SK-N-SH (cell line): ENCODE results near the gene KMT2E. TPM values are rescaled to one million over a fixed set of nuclear protein-coding genes. Genes with fewer than 3 reads are reported as not detected.

ENCODE experiments used
- CTCF ChIA-PET: fragments of 300-600, 350-600 bp; formaldehyde crosslinking; extraction: SDS; loops from one replicate; lab custom pipeline; 2021; lab: Yijun Ruan, JAX
- POLR2A ChIA-PET: fragments of 350-600 bp; sonication (Branson Sonifier 250); formaldehyde crosslinking; extraction: SDS; loops from one replicate; lab custom pipeline; 2020; ENCODE audit warnings: antibody characterized with exemption, inconsistent platforms; lab: Yijun Ruan, JAX
- DNase-seq: peaks from one replicate; pipeline ENCODE4 v3.0.0; 2012
- H2AFZ ChIP-seq: fragments of 200-600 bp; sonication (generic); 2 replicates; pipeline ENCODE4 v1.8.1; 2016; ENCODE audit warnings: antibody characterized with exemption, mild to moderate bottlenecking, low read depth
- H3F3A ChIP-seq: fragments of 200-600 bp; sonication (generic); replicated peaks from 2 replicates; pipeline ENCODE3; 2016; ENCODE audit warnings: antibody characterized with exemption, mild to moderate bottlenecking; ENCODE audit not compliant: insufficient read depth
- H3K27ac ChIP-seq, 2 experiments: fragments of 200-500 bp in 1 of 2; fragments of 200-600 bp in 1 of 2; sonication (Bioruptor generic) in 1 of 2; sonication (generic), shearing (Covaris generic) in 1 of 2; 2 replicates each; pipeline versions ENCODE4 v1.5.1 to v1.6.1; 2014 to 2016; ENCODE audit warnings: low read depth in 2 of 2, inconsistent platforms in 1 of 2, low read length in 1 of 2, mild to moderate bottlenecking in 1 of 2, mixed read lengths in 1 of 2
- H3K27me3 ChIP-seq: fragments of 200-600 bp; sonication (generic), shearing (Covaris generic); 2 replicates; pipeline ENCODE4 v1.6.1; 2016; ENCODE audit warnings: mixed run types; ENCODE audit not compliant: insufficient read depth
- H3K36me3 ChIP-seq, 2 experiments: fragments of 200-500 bp in 1 of 2; fragments of 200-600 bp in 1 of 2; sonication (Bioruptor generic) in 1 of 2; sonication (generic) in 1 of 2; replicated peaks in 1 of 2; 2 replicates each; pipeline versions ENCODE3 to v1.5.1; 2014 to 2016; ENCODE audit warnings: low read length in 1 of 2, mild to moderate bottlenecking in 1 of 2; ENCODE audit not compliant: insufficient read depth in 2 of 2, control insufficient read depth in 1 of 2
- H3K4me1 ChIP-seq, 2 experiments: fragments of 200-500 bp in 1 of 2; fragments of 200-600 bp in 1 of 2; sonication (Bioruptor generic) in 1 of 2; sonication (generic), shearing (Covaris generic) in 1 of 2; 2 replicates each; pipeline versions ENCODE4 v1.5.1 to v1.6.1; 2014 to 2016; ENCODE audit warnings: low read depth in 1 of 2, low read length in 1 of 2, mixed run types in 1 of 2; ENCODE audit not compliant: insufficient read depth in 2 of 2, control insufficient read depth in 1 of 2
- H3K4me2 ChIP-seq: fragments of 200-600 bp; sonication (generic), shearing (Covaris generic); 2 replicates; pipeline ENCODE4 v1.6.1; 2017; ENCODE audit warnings: mixed run types
- H3K4me3 ChIP-seq, 2 experiments: fragments of 200-500 bp in 1 of 2; fragments of 200-600 bp in 1 of 2; sonication (Bioruptor generic) in 1 of 2; sonication (generic), shearing (Covaris generic) in 1 of 2; 2 replicates each; pipeline versions ENCODE4 v1.5.1 to v1.8.1; 2014 to 2016; ENCODE audit warnings: low read depth in 2 of 2, inconsistent platforms in 1 of 2, low read length in 1 of 2, mild to moderate bottlenecking in 1 of 2, mixed read lengths in 1 of 2, moderate library complexity in 1 of 2
- H3K79me2 ChIP-seq: fragments of 200-600 bp; sonication (generic); 2 replicates; pipeline ENCODE4 v1.8.1; 2017; ENCODE audit warnings: mild to moderate bottlenecking; ENCODE audit not compliant: insufficient read depth
- H3K9ac ChIP-seq: fragments of 200-600 bp; sonication (generic); 2 replicates; pipeline ENCODE4 v1.6.1; 2017; ENCODE audit warnings: mixed run types
- H3K9me2 ChIP-seq: fragments of 200-600 bp; sonication (generic); 2 replicates; pipeline ENCODE4 v1.6.1; 2017; ENCODE audit warnings: mixed run types
- H3K9me3 ChIP-seq: fragments of 200-600 bp; sonication (generic); 2 replicates; pipeline ENCODE4 v1.6.1; 2017; ENCODE audit warnings: mixed run types, mild to moderate bottlenecking, moderate library complexity
- H4K20me1 ChIP-seq: fragments of 200-600 bp; sonication (generic); 2 replicates; pipeline ENCODE4 v1.6.1; 2017; ENCODE audit warnings: mild to moderate bottlenecking, mixed run types; ENCODE audit not compliant: insufficient read depth
- CHD2 ChIP-seq: fragments of 150-350 bp; IDR thresholded peaks from 2 replicates; pipeline ENCODE4 v1.6.1; 2018; ENCODE audit warnings: low read length; ENCODE audit not compliant: partially characterized antibody
- ELF1 ChIP-seq: IDR thresholded peaks from 2 replicates; pipeline ENCODE4 v1.4.0; 2012
- EP300 ChIP-seq, 2 experiments: IDR thresholded peaks; 2 replicates each; pipeline versions ENCODE4 v1.4.0 to v1.6.1; 2012; ENCODE audit warnings: borderline replicate concordance in 1 of 2, low read depth in 1 of 2, low read length in 1 of 2
- FOXM1 ChIP-seq: IDR thresholded peaks from 2 replicates; pipeline ENCODE4 v1.4.0; 2012; ENCODE audit warnings: low read depth, mild to moderate bottlenecking
- GABPA ChIP-seq: IDR thresholded peaks from 2 replicates; pipeline ENCODE4 v1.4.0; 2012; ENCODE audit warnings: low read depth, mild to moderate bottlenecking
- MEF2A ChIP-seq: IDR thresholded peaks from 2 replicates; pipeline ENCODE4 v1.4.0; 2012; ENCODE audit warnings: low read depth, borderline replicate concordance
- NFIC ChIP-seq: IDR thresholded peaks from 2 replicates; pipeline ENCODE4 v1.4.0; 2012; ENCODE audit warnings: borderline replicate concordance
- NRF1 ChIP-seq: IDR thresholded peaks from 2 replicates; pipeline ENCODE4 v1.6.1; 2012; ENCODE audit warnings: low read depth, mild to moderate bottlenecking, low read length
- POLR2AphosphoS5 ChIP-seq: IDR thresholded peaks from 2 replicates; pipeline ENCODE4 v1.6.1; 2012; ENCODE audit warnings: low read depth, low read length
- RFX5 ChIP-seq: IDR thresholded peaks from 2 replicates; pipeline ENCODE4 v1.6.1; 2012; ENCODE audit warnings: mild to moderate bottlenecking, improper control_type of control experiment, low read length
- TAF1 ChIP-seq: IDR thresholded peaks from 2 replicates; pipeline ENCODE4 v1.6.1; 2012; ENCODE audit warnings: low read depth, mild to moderate bottlenecking, low read length, moderate library complexity, borderline replicate concordance
- WGBS: methylation state at CpG from one replicate; pipeline ENCODE4 v1.1.6; 2017; ENCODE audit warnings: low lambda C conversion rate; 5-methylcytosine and 5-hydroxymethylcytosine counted together
- polyA plus RNA-seq, 3 experiments: library from polyadenylated mRNA; depleted of rRNA; stranded (reverse); fragments of >200 nt; gene quantifications; 2 replicates each; pipeline ENCODE4 v1.2.3, GENCODE V29; 2012
- TF ChIP-seq, protein P1 (sequence below): IDR thresholded peaks from 2 replicates; pipeline ENCODE4 v1.4.0; 2012; ENCODE audit warnings: low read depth, borderline replicate concordance
- TF ChIP-seq, protein P2 (sequence below): fragments of 150-350 bp; IDR thresholded peaks from 2 replicates; pipeline ENCODE4 v1.6.1; 2017; ENCODE audit warnings: antibody characterized with exemption, low read length, low read depth, borderline replicate concordance
- TF ChIP-seq, protein P3 (sequence below): fragments of 200-600 bp; sonication (generic); IDR thresholded peaks from 2 replicates; pipeline ENCODE4 v1.6.1; 2017; ENCODE audit warnings: antibody characterized with exemption, mild to moderate bottlenecking, moderate library complexity
- TF ChIP-seq, protein P4 (sequence below): IDR thresholded peaks from 2 replicates; pipeline ENCODE4 v1.6.1; 2012; ENCODE audit warnings: mild to moderate bottlenecking, low read depth, low read length, moderate library complexity
- TF ChIP-seq, protein P5 (sequence below): IDR thresholded peaks from 2 replicates; pipeline ENCODE4 v1.4.0; 2012; ENCODE audit warnings: low read depth, borderline replicate concordance
- TF ChIP-seq, protein P6 (sequence below): IDR thresholded peaks from 2 replicates; pipeline ENCODE4 v1.4.0; 2012; ENCODE audit warnings: low read depth

Gene KMT2E
- polyA plus RNA-seq, 1 of the 3 experiments (the other 2 are of a cell fraction): 6.4 TPM

DNA sequence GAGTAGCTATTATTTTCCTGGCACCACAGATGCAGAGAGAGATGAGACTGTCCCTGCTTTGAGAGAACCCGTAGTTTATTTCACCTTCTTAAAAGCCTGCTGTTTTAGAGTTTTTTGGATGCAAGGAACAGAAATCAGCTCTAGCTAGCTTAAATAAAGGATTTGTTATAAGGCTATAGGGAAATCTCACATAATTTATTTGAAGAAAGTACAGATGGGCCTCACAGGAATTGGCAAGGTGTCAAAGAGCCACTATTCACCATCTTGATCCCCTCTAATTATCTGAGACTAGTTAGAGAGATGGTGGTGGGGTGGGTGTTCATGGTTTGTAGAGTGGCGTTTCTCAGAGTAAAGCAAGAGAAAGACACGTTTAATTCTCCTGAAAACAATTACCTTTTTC is 7.3 kb downstream of the KMT2E start (continued):
- TF ChIP-seq, protein P1, sequence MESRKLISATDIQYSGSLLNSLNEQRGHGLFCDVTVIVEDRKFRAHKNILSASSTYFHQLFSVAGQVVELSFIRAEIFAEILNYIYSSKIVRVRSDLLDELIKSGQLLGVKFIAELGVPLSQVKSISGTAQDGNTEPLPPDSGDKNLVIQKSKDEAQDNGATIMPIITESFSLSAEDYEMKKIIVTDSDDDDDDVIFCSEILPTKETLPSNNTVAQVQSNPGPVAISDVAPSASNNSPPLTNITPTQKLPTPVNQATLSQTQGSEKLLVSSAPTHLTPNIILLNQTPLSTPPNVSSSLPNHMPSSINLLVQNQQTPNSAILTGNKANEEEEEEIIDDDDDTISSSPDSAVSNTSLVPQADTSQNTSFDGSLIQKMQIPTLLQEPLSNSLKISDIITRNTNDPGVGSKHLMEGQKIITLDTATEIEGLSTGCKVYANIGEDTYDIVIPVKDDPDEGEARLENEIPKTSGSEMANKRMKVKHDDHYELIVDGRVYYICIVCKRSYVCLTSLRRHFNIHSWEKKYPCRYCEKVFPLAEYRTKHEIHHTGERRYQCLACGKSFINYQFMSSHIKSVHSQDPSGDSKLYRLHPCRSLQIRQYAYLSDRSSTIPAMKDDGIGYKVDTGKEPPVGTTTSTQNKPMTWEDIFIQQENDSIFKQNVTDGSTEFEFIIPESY: no peak

DNA sequence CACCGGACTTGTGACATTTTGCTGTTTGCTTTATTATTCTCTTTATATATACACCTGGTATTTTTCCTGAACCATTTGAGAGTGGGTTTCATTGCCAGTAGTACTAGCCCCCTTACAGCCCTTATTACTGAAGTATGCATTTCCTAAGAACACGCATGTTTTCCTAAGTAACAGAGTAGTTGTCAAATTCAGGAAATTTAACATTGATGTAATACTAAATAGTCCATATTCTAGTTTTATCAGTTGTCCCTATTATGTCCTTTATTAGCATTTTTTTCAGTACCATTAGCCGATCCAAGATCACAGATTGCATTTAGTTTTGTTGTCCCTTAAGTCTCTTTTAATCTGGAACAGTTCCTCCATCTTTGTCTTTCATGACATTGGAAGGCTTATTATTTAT is 8.0 kb downstream of the KMT2E start:
- H4K20me1 ChIP-seq: peaks cover 100% of the 10 kb centered on the region

More for the DNA sequence above, 8.0 kb downstream of the KMT2E start:
- no peaks in the 10 kb centered on the region for H3K9me2 ChIP-seq
- WGBS: 95% methylated on average over 3 of the region's 3 CpGs
- DNase-seq: no peak
- no peak overlapping the region for H2AFZ ChIP-seq
- peaks cover 41 to 42% of the 10 kb centered on the region in 2 experiments; a peak in 3 of 4 replicates for H3K4me1 ChIP-seq
- no peak overlapping the region for H3K4me3 ChIP-seq
- CTCF ChIA-PET: no interaction called here
- POLR2A ChIA-PET: no interaction called here
- H3K27me3 ChIP-seq: no peaks in the 10 kb centered on the region
- H3K79me2 ChIP-seq: peaks cover 100% of the 10 kb centered on the region
- no peak overlapping the region for H3K27ac ChIP-seq
- H3F3A ChIP-seq: peaks cover 17% of the 10 kb centered on the region
- no peaks in the 10 kb centered on the region for H3K9me3 ChIP-seq
- H3K9ac ChIP-seq: no peak overlapping the region
- no peak overlapping the region for H3K4me2 ChIP-seq
- H3K36me3 ChIP-seq: peaks cover 5 to 9% of the 10 kb centered on the region in 2 experiments
- no peak for TF ChIP-seq EP300 (IDR thresholded peaks at IDR 0.05; ENCODE audit: borderline replicate concordance in 1 of 2, low read depth in 1 of 2, low read length in 1 of 2)
- TF ChIP-seq GABPA: no peak; the same call in 1 of the 2 replicates
- TF ChIP-seq, protein P2, sequence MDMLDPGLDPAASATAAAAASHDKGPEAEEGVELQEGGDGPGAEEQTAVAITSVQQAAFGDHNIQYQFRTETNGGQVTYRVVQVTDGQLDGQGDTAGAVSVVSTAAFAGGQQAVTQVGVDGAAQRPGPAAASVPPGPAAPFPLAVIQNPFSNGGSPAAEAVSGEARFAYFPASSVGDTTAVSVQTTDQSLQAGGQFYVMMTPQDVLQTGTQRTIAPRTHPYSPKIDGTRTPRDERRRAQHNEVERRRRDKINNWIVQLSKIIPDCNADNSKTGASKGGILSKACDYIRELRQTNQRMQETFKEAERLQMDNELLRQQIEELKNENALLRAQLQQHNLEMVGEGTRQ: no peak
- TF ChIP-seq, protein P1: no peak
- TF ChIP-seq, protein P3, sequence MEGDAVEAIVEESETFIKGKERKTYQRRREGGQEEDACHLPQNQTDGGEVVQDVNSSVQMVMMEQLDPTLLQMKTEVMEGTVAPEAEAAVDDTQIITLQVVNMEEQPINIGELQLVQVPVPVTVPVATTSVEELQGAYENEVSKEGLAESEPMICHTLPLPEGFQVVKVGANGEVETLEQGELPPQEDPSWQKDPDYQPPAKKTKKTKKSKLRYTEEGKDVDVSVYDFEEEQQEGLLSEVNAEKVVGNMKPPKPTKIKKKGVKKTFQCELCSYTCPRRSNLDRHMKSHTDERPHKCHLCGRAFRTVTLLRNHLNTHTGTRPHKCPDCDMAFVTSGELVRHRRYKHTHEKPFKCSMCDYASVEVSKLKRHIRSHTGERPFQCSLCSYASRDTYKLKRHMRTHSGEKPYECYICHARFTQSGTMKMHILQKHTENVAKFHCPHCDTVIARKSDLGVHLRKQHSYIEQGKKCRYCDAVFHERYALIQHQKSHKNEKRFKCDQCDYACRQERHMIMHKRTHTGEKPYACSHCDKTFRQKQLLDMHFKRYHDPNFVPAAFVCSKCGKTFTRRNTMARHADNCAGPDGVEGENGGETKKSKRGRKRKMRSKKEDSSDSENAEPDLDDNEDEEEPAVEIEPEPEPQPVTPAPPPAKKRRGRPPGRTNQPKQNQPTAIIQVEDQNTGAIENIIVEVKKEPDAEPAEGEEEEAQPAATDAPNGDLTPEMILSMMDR: no peak
- no peak for TF ChIP-seq FOXM1
- TF ChIP-seq, protein P4, sequence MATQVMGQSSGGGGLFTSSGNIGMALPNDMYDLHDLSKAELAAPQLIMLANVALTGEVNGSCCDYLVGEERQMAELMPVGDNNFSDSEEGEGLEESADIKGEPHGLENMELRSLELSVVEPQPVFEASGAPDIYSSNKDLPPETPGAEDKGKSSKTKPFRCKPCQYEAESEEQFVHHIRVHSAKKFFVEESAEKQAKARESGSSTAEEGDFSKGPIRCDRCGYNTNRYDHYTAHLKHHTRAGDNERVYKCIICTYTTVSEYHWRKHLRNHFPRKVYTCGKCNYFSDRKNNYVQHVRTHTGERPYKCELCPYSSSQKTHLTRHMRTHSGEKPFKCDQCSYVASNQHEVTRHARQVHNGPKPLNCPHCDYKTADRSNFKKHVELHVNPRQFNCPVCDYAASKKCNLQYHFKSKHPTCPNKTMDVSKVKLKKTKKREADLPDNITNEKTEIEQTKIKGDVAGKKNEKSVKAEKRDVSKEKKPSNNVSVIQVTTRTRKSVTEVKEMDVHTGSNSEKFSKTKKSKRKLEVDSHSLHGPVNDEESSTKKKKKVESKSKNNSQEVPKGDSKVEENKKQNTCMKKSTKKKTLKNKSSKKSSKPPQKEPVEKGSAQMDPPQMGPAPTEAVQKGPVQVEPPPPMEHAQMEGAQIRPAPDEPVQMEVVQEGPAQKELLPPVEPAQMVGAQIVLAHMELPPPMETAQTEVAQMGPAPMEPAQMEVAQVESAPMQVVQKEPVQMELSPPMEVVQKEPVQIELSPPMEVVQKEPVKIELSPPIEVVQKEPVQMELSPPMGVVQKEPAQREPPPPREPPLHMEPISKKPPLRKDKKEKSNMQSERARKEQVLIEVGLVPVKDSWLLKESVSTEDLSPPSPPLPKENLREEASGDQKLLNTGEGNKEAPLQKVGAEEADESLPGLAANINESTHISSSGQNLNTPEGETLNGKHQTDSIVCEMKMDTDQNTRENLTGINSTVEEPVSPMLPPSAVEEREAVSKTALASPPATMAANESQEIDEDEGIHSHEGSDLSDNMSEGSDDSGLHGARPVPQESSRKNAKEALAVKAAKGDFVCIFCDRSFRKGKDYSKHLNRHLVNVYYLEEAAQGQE: no peak
- TF ChIP-seq CHD2: no peak
- TF ChIP-seq, protein P5, sequence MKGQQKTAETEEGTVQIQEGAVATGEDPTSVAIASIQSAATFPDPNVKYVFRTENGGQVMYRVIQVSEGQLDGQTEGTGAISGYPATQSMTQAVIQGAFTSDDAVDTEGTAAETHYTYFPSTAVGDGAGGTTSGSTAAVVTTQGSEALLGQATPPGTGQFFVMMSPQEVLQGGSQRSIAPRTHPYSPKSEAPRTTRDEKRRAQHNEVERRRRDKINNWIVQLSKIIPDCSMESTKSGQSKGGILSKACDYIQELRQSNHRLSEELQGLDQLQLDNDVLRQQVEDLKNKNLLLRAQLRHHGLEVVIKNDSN: no peak
- no peak for TF ChIP-seq NFIC
- TF ChIP-seq, protein P6, sequence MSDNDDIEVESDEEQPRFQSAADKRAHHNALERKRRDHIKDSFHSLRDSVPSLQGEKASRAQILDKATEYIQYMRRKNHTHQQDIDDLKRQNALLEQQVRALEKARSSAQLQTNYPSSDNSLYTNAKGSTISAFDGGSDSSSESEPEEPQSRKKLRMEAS: no peak
- TF ChIP-seq POLR2AphosphoS5: no peak
- no peak for TF ChIP-seq NRF1
- TF ChIP-seq RFX5: no peak
- no peak for TF ChIP-seq TAF1
- TF ChIP-seq MEF2A: no peak
- TF ChIP-seq ELF1: no peak
